NCI-H2196 (cell line): ENCODE measurements around the gene SERP2.

ENCODE experiments used
- DNase-seq: peaks from one replicate; lab custom pipeline; 2025; ENCODE audit not compliant: unreplicated experiment; lab: John Stamatoyannopoulos, UW

The SERP2 gene

DNA sequence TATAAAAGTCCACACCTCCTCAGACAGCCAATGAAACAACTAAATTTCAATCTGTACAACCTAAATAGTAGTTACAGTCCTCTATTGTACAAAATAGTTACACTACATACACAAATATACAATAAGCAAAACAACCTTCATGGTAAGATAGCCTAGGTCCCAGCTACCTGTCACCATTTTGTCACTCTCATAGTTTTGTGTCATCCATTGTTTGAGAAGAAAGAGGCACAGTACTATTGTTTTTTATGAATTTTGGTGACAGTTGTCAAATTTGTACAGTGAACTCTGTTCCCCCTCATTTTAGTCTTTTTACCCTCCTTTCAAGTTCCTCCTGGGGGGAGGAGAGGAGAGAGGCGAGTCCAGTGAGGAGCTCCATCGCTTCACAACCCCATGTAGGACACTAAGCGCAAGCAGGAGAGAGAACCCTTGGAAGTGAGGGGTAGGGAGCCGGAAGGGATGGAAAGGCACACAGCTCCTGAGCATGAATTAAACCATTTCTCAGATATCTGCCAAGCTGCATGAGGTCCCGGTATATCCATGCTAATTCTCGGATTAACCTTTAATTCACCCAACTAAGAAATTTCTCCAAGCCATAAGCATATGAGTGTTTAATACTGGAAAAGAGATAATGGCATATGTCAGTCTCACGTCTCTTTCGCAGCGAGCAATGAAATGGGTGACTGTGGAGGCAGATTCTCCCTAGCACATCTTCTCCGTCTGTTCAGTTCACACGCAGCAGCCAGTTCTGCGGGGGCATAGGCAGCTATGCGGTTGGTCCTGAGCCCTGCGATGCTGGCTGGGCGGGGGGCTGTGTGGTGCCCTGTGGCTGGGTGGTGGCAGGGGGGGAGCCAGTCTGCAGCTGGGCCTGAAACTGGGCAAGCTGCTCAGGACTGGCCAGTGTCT, 60.5 kb downstream of the SERP2 start:
- DNase-seq, result no peak

DNA sequence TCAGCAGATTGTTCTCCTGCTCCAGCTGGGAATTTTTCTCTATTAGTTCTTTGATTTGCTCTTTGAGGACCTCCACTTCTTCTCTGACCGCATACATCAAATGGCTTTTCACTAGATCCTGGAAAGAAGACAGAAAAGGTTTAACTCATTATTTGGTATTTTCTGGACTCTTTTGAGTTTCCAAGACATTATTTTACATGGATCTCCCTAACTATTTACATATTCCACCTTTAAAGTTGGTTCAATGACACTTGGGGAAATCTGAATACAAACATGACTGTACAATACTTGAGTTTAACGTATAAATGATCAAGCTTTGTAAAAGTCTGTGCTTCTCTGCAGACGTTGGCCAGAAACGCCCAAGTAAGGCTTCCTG, 61.1 kb downstream of the SERP2 start:
- DNase-seq, result no peak

DNA sequence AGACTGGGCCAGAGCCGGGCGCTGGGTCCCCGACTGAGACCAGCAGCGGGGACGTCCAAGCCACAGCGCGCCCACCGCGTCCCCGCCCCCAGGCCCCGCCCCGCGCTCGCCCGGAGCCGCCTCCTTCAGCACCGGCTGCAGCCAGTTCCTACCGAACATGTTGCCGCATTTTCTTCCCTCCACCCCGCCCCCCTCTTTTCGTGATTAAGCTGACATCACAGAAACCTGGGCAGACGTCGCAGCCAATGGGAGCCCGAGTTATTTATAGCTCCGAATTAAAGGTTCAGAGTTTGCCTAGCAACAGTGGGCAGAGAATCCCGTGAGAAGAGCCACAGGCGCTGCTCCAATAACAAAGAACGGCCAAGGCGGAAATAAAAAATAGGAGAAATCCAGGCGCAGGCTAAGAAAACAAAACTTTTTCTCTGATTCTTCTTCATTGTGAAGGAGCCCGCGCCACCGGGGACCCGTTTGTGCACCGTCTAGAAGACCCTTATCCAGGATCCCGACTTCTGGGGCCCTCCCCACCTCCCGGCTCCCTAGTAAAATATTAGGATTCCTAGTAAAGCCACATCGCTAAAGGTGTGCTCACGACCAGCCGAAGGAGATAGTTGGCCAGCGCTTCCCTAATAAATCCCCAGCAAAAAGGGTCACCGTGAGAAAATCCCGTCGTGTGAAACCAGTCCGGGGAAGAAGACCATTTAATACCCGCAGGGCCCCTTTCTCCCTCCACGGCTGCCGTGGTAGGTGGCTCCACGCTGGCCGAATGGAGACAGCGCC, 61.7 kb downstream of the SERP2 start:
- peak; percentile 87 for DNase-seq

DNA sequence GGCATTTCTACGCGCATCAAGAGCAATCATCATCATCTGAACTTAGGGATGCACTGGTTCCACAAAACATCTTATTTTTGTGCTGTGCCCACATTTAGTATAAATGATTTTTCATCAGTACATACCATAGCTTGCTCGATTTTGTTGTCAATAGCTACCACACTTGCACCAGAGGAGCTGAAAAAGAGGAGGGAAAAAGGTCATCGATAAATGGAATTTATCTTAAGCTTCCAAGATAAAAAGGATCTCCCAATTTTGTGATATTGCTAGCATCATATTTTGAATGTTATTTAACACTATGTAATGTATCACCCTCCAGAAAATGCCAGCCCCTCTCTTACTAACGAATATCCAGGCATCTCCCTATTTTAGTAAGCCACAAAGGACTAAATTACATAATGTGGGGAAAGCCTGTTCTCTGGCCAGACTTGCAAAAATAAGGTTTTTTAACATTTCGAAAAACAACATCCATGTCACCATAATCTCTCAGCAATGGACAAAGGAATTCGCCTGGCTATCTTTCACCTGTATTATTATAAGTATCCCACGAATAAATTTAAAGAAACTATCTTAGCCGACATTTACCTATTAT, 62.4 kb downstream of the SERP2 start:
- no peak for DNase-seq

DNA sequence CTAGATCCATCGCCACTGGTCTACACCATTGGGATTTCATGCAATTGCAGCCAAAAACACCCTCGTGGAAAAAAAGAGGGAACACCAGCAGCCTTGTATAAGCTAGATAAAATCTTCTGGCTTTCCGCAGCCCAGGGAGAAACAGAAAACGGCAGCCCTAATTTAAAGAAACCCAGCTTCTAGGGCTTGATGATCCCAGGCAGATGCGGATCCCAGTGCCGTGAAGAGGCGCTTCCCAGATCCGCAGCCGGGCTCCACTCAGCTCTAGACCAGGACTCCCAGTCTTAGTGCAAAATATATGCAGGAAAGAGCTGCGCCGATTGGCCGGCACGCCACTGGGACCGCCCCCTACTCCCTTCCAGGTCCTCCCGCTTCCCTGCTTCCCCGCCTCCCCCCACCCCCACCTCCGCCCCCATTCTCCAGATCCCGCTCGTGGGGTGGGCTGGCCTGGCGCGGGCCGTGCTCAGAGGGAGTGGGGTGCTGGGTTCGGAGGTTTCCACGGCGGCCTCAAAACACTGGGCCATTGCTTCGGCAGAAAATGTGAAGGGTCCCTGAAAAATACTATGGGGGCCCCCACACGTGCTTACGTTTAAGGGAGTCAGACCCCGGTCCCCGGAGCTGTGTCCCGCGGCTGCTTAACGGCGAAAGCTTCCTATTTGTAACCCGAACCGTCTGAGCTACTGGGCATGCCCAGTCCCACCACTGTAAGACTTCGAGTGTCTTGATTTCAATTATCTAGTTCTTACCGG, 63.1 kb downstream of the SERP2 start:
- DNase-seq, result peak; percentile 62

DNA sequence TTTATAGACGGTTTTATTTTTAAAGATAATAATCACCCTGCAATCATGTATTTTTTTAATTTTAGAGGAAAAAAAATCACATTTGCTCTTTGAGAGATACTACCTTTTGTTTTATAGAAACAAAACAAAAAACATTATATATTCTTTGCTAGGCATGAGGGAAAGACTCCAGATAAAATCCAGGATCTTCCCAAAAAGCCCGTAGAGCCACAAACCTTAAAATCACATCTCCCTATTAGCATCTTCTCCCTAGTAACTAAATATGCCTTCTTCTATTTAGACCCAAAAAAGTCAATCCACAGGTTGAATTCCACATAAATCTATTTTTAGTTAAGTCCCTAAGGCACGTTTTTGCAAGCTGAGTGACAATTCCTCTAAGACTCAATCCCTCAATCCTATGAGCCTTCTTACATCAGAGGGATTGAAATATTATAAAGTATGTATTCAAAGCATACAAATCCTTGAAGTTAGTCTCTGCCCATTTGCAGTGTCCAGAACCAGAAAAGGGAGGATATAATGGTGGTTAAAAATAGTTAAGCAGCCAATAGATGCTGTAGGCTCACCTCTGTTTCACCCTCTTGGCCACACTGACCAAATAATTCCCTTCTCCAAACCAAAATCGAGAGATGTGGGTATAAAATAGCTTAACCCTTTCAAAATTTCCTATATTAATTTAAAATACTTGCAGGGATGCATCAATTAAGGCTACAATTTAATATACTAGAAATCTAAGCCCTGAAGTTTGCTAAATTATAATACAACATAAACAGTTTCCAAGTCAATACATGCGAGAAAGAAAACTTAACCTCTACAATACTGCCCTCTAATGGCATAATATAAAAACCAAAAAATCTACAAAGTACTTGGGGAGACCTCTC, 64.0 kb downstream of the SERP2 start:
- DNase-seq, result peak; percentile 25

DNA sequence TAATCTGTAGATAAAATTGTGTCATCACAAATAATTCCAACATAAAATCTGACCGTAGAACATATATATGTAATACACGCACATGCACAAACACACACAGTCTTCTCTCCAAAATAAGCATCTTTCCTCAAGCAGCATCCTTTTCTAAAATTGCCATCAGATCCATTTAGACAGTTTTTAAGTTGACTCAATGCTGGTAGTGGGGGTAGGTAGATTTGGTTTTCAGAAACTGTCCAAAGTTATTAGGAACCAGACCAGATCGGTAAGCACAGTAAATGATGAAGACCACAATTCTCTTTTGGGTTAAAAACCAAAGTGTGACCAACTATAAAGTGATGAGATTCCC, 64.6 kb downstream of the SERP2 start:
- DNase-seq, result no peak

DNA sequence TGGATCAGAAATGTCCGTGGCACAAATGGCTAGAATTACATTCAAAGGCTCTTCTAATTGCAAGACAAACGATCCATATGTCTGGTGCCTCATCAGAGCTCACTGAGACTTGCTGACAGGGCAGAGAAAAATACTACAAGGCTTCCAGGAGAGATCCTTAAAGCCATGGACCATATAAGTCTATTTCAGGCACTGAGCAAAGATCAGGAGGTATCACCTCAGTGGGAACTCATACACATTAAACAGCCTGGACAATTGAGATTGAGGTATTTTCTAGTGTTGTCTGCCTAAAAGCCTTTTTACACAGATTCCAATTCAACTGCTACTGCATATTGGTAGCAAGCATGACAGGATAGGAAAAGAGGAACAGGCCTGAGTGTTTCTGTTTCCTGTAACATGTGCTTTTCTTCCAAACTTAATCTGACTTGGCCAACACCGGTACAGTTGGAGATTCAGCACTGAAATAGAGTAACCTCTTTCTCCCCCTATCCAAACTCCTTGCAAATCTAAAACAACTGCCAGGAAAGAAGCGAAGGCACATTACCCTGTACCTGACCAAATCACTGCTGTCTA, 65.9 kb downstream of the SERP2 start:
- DNase-seq, result no peak

DNA sequence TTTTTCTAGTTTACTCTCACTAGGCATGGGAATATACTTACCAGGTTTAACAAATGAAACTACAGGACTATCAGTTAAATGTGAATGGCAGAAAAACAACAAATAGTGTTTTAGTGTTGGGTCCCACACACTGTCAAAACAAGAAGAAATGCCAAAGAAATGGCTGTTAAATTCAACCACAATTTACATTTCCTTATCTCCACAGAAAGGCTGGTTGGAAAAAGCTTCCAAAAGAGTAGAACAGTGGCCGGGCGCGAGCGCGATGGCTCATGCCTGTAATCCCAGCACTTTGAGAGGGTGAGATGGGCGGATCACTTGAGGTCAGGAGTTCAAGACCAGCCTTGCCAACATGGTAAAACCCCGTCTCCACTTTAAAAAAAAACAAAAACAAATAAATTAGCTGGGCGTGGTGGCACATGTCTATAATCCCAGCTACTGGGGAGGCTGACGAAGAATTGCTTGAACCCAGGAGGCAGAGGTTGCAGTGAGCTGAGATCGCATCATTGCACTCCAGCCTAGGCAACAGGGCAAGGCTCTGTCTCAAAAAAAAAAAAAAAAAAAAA, 66.5 kb downstream of the SERP2 start:
- no peak for DNase-seq
